Lung (tissue), 12 donors: ENCODE measurements around the gene TIGAR. TPM values are rescaled to one million over a fixed set of nuclear protein-coding genes. Genes with fewer than 3 reads are reported as not detected.
A peak's percentile ranks its signal among the peaks of the same experiment; 100 is the strongest.

Experiments
- ATAC-seq: fragments of 200-7000 bp; cut with Tn5 transposase; one replicate; pipeline ENCODE4 v1.9.1; 2020; ENCODE audit warnings: moderate number of reproducible peaks; ENCODE audit not compliant: insufficient read depth, low FRiP score
- DNase-seq, 3 donors: peaks; one replicate each; pipeline ENCODE4 v3.0.0-alpha.2; 2013 to 2017
- H3K27ac ChIP-seq, 2 donors: one replicate each; pipeline ENCODE4 v1.5.1; 2013; ENCODE audit warnings: mild to moderate bottlenecking in 2 of 2, moderate library complexity in 2 of 2, control low read depth in 1 of 2, inconsistent platforms in 1 of 2, low read depth in 1 of 2, low read length in 1 of 2
- H3K27me3 ChIP-seq, 3 donors: one replicate each; pipeline ENCODE4 v1.5.1; 2013; ENCODE audit warnings: low read length in 2 of 3; ENCODE audit not compliant: control insufficient read depth in 3 of 3, insufficient read depth in 3 of 3
- H3K36me3 ChIP-seq, 4 donors: one replicate each; pipeline ENCODE4 v1.5.1; 2013; ENCODE audit warnings: low read length in 4 of 4, mild to moderate bottlenecking in 1 of 4, moderate library complexity in 1 of 4; ENCODE audit not compliant: control insufficient read depth in 4 of 4, insufficient read depth in 4 of 4
- H3K4me1 ChIP-seq, 5 donors: one replicate each; pipeline ENCODE4 v1.5.1; 2013; ENCODE audit warnings: low read length in 5 of 5, mild to moderate bottlenecking in 2 of 5, moderate library complexity in 1 of 5; ENCODE audit not compliant: control insufficient read depth in 5 of 5, insufficient read depth in 5 of 5
- H3K4me3 ChIP-seq: one replicate; pipeline ENCODE4 v1.5.1; 2013; ENCODE audit warnings: mild to moderate bottlenecking, control low read depth, moderate library complexity
- H3K9ac ChIP-seq, 2 donors: one replicate each; pipeline ENCODE4 v1.5.1; 2013; ENCODE audit warnings: low read length in 2 of 2, control low read depth in 1 of 2; ENCODE audit not compliant: insufficient read depth in 1 of 2
- H3K9me3 ChIP-seq, 4 donors: one replicate each; pipeline ENCODE4 v1.5.1; 2013; ENCODE audit warnings: low read length in 3 of 4, mild to moderate bottlenecking in 1 of 4, moderate library complexity in 1 of 4; ENCODE audit not compliant: control insufficient read depth in 4 of 4, insufficient read depth in 3 of 4
- CTCF ChIP-seq: IDR thresholded peaks from 2 replicates; pipeline ENCODE4 v1.5.1; 2012; ENCODE audit warnings: mild to moderate bottlenecking; ENCODE audit errors: control extremely low read depth, extremely low read depth
- WGBS, 2 donors: extraction: QIAGEN DNeasy Blood & Tissue Kit; methylation state at CpG; one replicate each; pipeline ENCODE4 v1.1.7; 2013; 5-methylcytosine and 5-hydroxymethylcytosine counted together
- polyA plus RNA-seq, 2 donors: library from polyadenylated mRNA; stranded (reverse); fragments of 200-250 nt; gene quantifications; one replicate each; pipeline ENCODE4 v1.2.1, GENCODE V29; 2013
- total RNA-seq, 2 donors: library from RNA; depleted of rRNA in 1 of 2; stranded (reverse); fragments of >200 nt in 1 of 2; gene quantifications; one replicate each; pipeline ENCODE4 v1.2.1, GENCODE V29; 2014 to 2021
- donor health status: control.
- donor health status: control.
- donor health status: Bipolar disorder and iron deficiency.
- donor health status: healthy.
- donor health status: DM: yes; HTN: yes; CAD: no.

The TIGAR gene
- total and polyA plus RNA-seq, 4 donors, result 1.6 to 9.1 (median 6.5) TPM

DNA sequence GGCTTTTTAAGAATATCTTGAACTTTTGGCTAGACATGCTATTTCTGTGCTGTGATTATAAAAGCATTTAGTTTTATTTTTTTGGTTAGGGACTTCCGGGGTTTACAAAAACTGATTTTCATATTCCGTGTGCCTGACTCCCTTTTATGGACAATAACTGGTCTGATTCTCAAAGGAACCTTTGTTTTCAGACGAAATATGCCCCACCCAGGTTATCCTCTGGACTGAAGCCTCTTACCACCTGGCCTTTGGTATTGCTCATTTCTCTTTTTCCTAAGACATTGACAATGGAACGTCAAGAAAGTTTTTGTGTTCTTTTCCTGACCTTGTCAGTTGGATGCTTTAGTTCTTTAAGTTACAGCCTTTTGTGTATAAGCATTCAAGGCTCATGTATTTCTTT is 10.8 kb downstream of the TIGAR start:
- WGBS, 2 donors, result 74 to 80% methylated on average over 4 of the region's 4 CpGs

DNA sequence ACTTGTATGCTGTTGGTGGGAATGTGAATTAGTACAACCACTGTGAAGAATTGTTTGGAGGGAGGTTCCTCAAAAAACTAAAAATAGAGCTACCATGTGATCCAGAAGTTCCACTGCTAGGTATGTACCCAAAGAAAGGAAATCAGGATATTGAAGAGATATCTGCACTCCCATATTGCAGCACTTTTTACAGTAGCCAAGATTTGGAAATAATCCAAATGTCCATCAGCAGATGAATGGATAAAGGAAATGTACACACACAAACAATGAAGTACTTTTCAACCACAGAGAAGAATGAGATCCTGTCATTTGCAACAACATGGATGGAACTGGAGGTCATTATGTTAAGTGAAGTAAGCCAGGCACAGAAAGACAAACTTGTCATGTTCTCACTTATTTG is 25.9 kb downstream of the TIGAR start:
- ATAC-seq (no peak), DNase-seq (peak in 2 of 3 donors; percentile 5 to 6)
- no peaks in the 10 kb centered on the region for H3K27me3 ChIP-seq
- no peak overlapping the region for H3K9ac ChIP-seq
- TF ChIP-seq CTCF, result no peak
- no peak overlapping the region for H3K4me3 ChIP-seq
- H3K4me1 ChIP-seq, result no peaks in the 10 kb centered on the region
- H3K9me3 ChIP-seq, result no peaks in the 10 kb centered on the region
- H3K27ac ChIP-seq, result no peak overlapping the region
- peaks cover 0 to 7% (median under 1%) of the 10 kb centered on the region in 4 donors for H3K36me3 ChIP-seq

More for the DNA sequence above, 10.8 kb downstream of the TIGAR start:
- Histone ChIP-seq H3K9ac (no peak overlapping the region), H3K4me3 (no peak overlapping the region), H3K27ac (no peak overlapping the region), H3K36me3 (peaks cover 0 to 12% (median 2%) of the 10 kb centered on the region in 4 donors), H3K9me3 (no peaks in the 10 kb centered on the region), H3K27me3 (no peaks in the 10 kb centered on the region), H3K4me1 (no peaks in the 10 kb centered on the region)
- no peak for TF ChIP-seq CTCF
- ATAC-seq, result no peak
- no peak for DNase-seq

GRCh38 chr12:4353785-4354208 is 32.8 kb downstream of the TIGAR start:
- Histone ChIP-seq H3K36me3 (peaks cover 0 to 12% (median 4%) of the 10 kb centered on the region in 4 donors), H3K27me3 (no peaks in the 10 kb centered on the region), H3K9ac (no peak overlapping the region), H3K4me3 (no peak overlapping the region), H3K9me3 (no peaks in the 10 kb centered on the region), H3K27ac (no peak overlapping the region), H3K4me1 (peaks cover 0 to 2% (median 0%) of the 10 kb centered on the region in 5 donors)
- 62 to 69% methylated on average over 4 of the region's 4 CpGs for WGBS, 2 donors
- ATAC-seq (no peak), DNase-seq (peak in 2 of 3 donors; percentile 6 to 8)
- no peak for TF ChIP-seq CTCF
